Effector memory CD4-positive, alpha-beta T cell (primary cell): ENCODE results near the gene ZMYM3.

Experiments used
- DNase-seq, 3 donors: peaks; one replicate each; pipeline ENCODE4 v3.0.0-alpha.2; 2020
- H3K27ac ChIP-seq: 2 replicates; pipeline ENCODE4 v1.7.0; 2013; ENCODE audit warnings: mild to moderate bottlenecking, low read length, moderate library complexity; ENCODE audit not compliant: insufficient read depth, poor library complexity, severe bottlenecking
- H3K27me3 ChIP-seq: replicated peaks from 2 replicates; pipeline ENCODE4 v1.7.0; 2013; ENCODE audit warnings: mild to moderate bottlenecking, low read length; ENCODE audit not compliant: insufficient read depth, control insufficient read depth, poor library complexity, severe bottlenecking
- H3K36me3 ChIP-seq: 2 replicates; pipeline ENCODE4 v1.7.0; 2013; ENCODE audit warnings: mild to moderate bottlenecking, low read length, moderate library complexity; ENCODE audit not compliant: control insufficient read depth, insufficient read depth
- H3K4me1 ChIP-seq: 2 replicates; pipeline ENCODE4 v1.7.0; 2013; ENCODE audit warnings: low read length, mild to moderate bottlenecking; ENCODE audit not compliant: control insufficient read depth, insufficient read depth, poor library complexity, severe bottlenecking
- H3K4me3 ChIP-seq: 2 replicates; pipeline ENCODE4 v1.7.0; 2013; ENCODE audit warnings: low read length, low read depth, mild to moderate bottlenecking; ENCODE audit not compliant: insufficient read depth, poor library complexity, severe bottlenecking
- H3K9me3 ChIP-seq: 2 replicates; pipeline ENCODE4 v1.7.0; 2013; ENCODE audit warnings: mild to moderate bottlenecking, low read length, moderate library complexity; ENCODE audit not compliant: control insufficient read depth

The ZMYM3 gene

GRCh38 chrX:71214604-71215337 lies 39.2 kb downstream of the ZMYM3 start:
- no peaks in the 10 kb centered on the region for H3K27me3 ChIP-seq
- no peak for DNase-seq

GRCh38 chrX:71214152-71214551 lies 39.8 kb downstream of the ZMYM3 start:
- Histone ChIP-seq H3K9me3 (no peaks in the 10 kb centered on the region), H3K4me1 (no peaks in the 10 kb centered on the region), H3K4me3 (no peak overlapping the region)

More at GRCh38 chrX:71214604-71215337, 39.2 kb downstream of the ZMYM3 start:
- H3K4me1 ChIP-seq: no peaks in the 10 kb centered on the region
- H3K4me3 ChIP-seq: no peak overlapping the region
- H3K9me3 ChIP-seq: no peaks in the 10 kb centered on the region
- H3K36me3 ChIP-seq: no peaks in the 10 kb centered on the region
- H3K27ac ChIP-seq: no peak overlapping the region

GRCh38 chrX:71212536-71212935 lies 41.4 kb downstream of the ZMYM3 start:
- Histone ChIP-seq H3K36me3 (no peaks in the 10 kb centered on the region), H3K27me3 (no peaks in the 10 kb centered on the region), H3K4me1 (no peaks in the 10 kb centered on the region), H3K9me3 (no peaks in the 10 kb centered on the region), H3K27ac (no peak overlapping the region), H3K4me3 (no peak overlapping the region)
- no peak for DNase-seq

More at GRCh38 chrX:71214152-71214551, 39.8 kb downstream of the ZMYM3 start:
- no peaks in the 10 kb centered on the region for H3K36me3 ChIP-seq
- H3K27me3 ChIP-seq: no peaks in the 10 kb centered on the region
- DNase-seq: no peak
- H3K27ac ChIP-seq: no peak overlapping the region

GRCh38 chrX:71210816-71211215 lies 43.1 kb downstream of the ZMYM3 start:
- no peak for DNase-seq
- Histone ChIP-seq H3K27me3 (no peaks in the 10 kb centered on the region), H3K4me1 (no peaks in the 10 kb centered on the region), H3K4me3 (no peak overlapping the region), H3K9me3 (no peaks in the 10 kb centered on the region), H3K36me3 (no peaks in the 10 kb centered on the region), H3K27ac (no peak overlapping the region)

GRCh38 chrX:71199252-71200008 lies 54.5 kb downstream of the ZMYM3 start:
- no peaks in the 10 kb centered on the region for H3K9me3 ChIP-seq
- H3K27me3 ChIP-seq: peaks cover 3% of the 10 kb centered on the region
- H3K4me1 ChIP-seq: peaks cover 4% of the 10 kb centered on the region
- H3K27ac ChIP-seq: no peak overlapping the region
- H3K4me3 ChIP-seq: no peak overlapping the region
- H3K36me3 ChIP-seq: no peaks in the 10 kb centered on the region
- DNase-seq: no peak

GRCh38 chrX:71198066-71198465 lies 55.9 kb downstream of the ZMYM3 start:
- Histone ChIP-seq H3K27me3 (peaks cover 3% of the 10 kb centered on the region), H3K36me3 (no peaks in the 10 kb centered on the region), H3K9me3 (no peaks in the 10 kb centered on the region), H3K27ac (peak overlapping the region; percentile 19), H3K4me3 (peak overlapping the region; percentile 28), H3K4me1 (peaks cover 4% of the 10 kb centered on the region)
- no peak for DNase-seq

- H3K4me3 ChIP-seq: peak overlapping the region; percentile 26
- peak overlapping the region; percentile 49 for H3K27ac ChIP-seq
These were observed 57.8 kb downstream of the ZMYM3 start for GRCh38 chrX:71195964-71196649.

GRCh38 chrX:71191248-71191647 lies 62.7 kb downstream of the ZMYM3 start:
- no peak overlapping the region for H3K4me3 ChIP-seq
- DNase-seq: no peak
- no peak overlapping the region for H3K27ac ChIP-seq
- no peaks in the 10 kb centered on the region for H3K9me3 ChIP-seq
- no peaks in the 10 kb centered on the region for H3K36me3 ChIP-seq
- peaks cover 3% of the 10 kb centered on the region for H3K27me3 ChIP-seq
- H3K4me1 ChIP-seq: peaks cover 4% of the 10 kb centered on the region

More at GRCh38 chrX:71195964-71196649, 57.8 kb downstream of the ZMYM3 start:
- H3K36me3 ChIP-seq: no peaks in the 10 kb centered on the region
- DNase-seq: no peak
- no peaks in the 10 kb centered on the region for H3K9me3 ChIP-seq
- H3K27me3 ChIP-seq: peaks cover 3% of the 10 kb centered on the region
- peaks cover 4% of the 10 kb centered on the region for H3K4me1 ChIP-seq
